DMS 273 (cell line): ENCODE measurements around the gene GOLGA8H.
"Not testable (repeated sequence)": the region's sequence is repeated elsewhere in the genome, so short reads cannot be mapped to it uniquely, and the experiment has no call there.

Experiments used
- DNase-seq: peaks from one replicate; lab custom pipeline; 2025; ENCODE audit not compliant: unreplicated experiment; lab: John Stamatoyannopoulos, UW

The GOLGA8H gene, protein sequence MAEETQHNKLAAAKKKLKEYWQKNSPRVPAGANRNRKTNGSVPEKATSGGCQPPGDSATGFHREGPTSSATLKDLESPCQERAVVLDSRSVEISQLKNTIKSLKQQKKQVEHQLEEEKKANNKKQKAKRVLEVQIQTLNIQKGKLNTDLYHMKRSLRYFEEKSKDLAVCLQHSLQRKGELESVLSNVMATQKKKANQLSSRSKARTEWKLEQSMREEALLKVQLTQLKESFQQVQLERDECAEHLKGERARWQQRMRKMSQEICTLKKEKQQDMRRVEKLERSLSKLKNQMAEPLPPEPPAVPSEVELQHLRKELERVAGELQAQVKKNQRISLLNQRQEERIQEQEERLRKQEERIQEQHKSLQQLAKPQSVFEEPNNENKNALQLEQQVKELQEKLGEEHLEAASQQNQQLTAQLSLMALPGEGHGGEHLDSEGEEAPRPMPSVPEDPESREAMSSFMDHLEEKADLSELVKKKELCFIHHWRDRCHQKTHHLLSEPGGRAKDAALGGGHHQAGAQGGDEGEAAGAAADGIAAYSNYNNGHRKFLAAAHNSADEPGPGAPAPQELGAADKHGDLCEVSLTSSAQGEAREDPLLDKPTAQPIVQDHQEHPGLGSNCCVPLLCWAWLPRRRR

DNA sequence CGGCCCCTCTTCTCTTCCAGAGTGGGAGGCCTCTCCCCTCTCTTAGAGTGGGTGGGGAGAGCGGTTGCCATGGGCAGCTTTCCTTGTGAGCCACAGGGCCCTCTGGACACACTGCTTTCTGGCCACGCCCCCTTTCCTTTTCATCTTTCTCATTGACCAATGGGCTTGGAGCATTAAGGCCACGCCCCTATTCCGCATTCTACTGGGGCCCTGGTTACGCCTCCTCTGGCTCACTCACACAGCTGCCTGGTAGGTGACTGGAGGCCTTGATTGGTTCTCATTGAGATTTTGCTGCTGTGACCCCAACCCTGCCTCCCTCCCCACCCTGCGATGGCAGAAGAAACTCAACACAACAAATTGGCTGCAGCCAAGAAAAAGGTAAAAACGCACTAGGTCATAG is at the start of gene GOLGA8H:
Gene GOLGA8H, plus strand, starts transcription at position 233 of the 400 bp plus-strand sequence. Its CDS starts 98 bp downstream, at position 331.
- DNase-seq: not testable (repeated sequence)

DNA sequence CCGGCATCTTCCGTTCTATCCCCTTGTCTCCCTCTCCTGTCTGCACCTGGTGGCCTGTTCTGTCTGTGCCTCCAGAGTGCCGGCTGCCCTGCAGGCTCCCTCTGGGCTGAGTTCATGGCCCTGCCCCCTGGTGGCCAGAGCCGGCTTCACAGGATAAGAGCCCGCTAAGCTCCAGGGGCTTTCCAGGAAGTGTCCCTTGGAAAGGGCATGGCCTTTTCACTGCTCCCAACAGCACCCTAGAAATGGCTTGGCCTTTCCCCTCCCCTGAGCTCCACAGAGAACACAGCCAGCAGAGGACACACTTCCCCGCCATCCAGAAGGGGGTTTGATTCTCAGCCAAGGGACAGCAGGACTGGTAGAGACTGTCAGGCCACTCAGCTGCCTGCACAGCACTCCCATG is 36.9 kb upstream of the GOLGA8H start:
- DNase-seq: not testable (repeated sequence)

DNA sequence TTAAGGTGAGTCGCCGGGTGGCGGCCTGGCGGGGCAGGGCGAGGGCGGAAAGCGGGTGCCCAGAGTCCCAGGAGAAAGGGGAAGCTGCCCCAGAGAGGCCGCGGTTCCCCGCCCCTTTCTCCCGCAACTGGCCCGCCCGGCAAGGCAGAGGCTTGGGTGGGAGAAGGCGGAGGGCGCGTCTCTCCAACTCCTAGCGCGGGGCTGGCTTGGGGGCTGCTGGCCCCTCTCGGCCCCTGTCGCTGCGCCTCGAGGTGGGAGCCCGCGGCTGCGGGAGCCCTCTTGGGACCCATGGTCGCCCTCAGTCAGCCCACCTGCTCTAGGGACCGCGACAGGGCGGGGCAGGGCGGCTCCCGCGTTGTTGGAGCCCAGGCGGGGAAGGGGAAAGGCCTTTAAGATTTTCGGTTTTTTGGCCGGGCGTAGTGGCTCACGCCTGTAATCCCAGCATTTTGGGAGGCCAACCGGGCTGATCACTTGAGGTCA is 30.8 kb upstream of the GOLGA8H start:
- not testable (repeated sequence) for DNase-seq

DNA sequence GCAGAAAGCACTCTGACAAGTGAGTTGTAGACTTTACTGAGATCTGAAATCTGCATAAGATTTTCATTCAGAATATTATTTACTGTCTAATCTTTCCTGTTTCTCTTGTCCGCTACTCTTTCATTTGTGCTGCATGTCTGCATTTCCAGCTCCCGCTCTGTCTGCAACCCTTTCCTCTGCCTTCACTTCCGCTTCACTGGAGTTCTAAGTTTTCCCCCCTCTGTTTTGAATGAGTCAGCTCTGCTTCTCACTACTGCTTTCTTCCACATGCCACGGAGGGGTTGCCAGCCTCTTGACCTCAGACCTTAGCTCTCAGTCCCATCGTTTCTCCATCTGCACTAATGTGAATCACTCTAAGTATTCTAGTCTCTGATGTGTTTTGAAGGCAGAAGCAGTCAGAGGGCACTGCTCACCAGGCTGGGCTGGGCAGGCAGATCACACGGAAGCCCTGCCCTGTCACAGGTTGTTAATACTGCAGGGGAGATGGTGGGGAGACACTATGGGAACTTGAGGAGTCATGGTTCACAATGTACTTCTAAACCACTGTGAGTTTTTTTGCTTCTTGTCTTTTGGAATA is 24.3 kb upstream of the GOLGA8H start:
- not testable (repeated sequence) for DNase-seq

- not testable (repeated sequence) for DNase-seq
These were observed 23.1 kb upstream of the GOLGA8H start for GRCh38 chr15:30580716-30581115.

DNA sequence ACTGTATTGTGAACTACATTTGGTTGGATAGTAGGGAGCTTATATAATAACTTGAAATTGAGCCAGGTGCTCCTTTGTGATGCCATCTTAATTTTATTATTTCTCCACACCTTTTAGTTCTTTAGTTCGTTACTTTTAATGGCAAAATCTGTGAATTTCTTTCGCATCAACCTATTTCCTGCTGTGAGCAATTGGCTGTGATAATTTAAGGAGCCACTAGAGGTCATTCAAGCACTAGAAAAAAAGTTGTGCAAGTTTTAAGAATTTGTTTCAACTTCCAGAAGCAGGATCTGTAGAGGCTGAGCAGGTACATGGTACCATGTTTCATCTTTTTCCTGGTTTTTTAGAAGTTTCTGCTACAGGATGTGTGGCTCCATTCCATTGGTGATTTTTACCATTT is 4.9 kb upstream of the GOLGA8H start:
- DNase-seq: not testable (repeated sequence)

DNA sequence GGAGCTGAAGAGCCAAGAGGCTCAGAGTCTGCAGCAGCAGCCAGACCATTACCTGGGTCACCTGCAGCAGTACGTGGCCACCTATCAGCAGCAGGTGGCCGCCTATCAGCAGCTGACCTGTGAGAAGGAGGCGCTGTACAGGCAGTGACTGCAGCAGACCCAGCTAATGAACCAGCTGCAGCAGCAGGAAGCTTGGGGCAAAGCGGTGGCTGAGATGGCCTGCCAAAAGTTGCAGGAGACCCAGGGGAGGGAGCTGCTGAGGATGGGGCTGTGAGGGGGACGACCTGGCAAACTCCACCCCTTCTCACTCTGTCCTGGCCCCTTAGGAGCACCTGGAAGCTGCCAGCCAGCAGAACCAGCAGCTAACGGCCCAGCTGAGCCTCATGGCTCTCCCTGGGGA is 8.4 kb downstream of the GOLGA8H start:
- not testable (repeated sequence) for DNase-seq

GRCh38 chr15:30621342-30621741 is 17.5 kb downstream of the GOLGA8H start:
- DNase-seq: not testable (repeated sequence)

DNA sequence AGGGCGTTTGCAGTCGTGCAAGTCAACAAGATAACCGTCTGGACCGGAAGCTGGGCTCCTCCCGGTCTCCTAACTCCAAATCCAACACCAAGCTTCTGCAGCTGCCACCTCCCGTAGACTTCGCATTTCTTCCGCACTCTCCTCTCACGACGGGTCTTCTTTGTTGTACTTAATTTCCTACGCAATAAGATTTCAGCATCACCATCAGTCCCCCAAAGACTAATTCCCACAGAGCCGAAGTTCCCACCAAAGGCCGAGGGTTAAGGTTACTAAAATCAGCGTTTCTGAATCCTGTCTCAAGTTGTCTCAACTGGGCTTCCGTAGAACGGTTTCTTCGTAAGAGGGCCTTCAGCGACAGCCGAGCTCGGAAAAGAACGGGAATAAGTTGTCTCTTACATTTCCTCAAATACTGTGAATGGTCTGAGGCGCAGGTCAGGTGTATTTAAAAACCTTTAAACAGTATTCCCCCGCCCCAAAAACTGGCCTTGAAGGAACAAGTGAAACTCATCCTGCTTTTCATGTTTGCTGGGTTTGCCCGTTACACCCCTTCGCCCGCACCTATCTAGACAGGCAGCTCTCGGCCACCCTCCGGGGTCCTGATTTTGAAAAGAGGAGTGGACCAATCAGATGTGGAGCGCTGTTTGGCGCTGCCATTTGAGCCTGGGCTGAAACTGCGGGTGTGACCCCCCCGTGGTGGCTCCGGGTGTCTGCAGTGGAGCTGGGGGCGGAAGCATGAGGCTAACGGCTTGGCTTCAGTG is 21.8 kb downstream of the GOLGA8H start, which contains the start of gene ARHGAP11B:
Gene ARHGAP11B, plus strand, starts transcription at position 693 of the 758 bp plus-strand sequence.
- DNase-seq: not testable (repeated sequence)

DNA sequence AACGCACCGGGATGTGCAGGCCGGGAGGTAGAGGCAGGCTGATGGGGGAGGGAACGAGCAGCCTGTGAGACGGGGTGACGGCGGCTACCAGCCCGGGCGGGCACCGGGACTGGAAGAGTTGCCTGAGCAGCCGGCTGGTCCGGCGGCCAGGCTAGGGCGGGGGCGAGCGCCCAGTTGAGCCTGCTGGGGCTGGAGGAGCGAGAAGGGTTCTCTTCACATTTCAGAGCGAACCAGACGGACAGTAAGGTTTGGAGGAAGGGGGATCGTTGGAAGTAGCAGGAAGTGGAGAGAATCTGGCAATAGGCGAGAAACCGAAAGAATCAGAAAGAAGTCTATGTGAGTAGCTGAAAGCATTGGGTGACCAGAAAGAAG is 22.4 kb downstream of the GOLGA8H start:
- not testable (repeated sequence) for DNase-seq

GRCh38 chr15:30626632-30627031 is 22.8 kb downstream of the GOLGA8H start:
- DNase-seq: not testable (repeated sequence)

DNA sequence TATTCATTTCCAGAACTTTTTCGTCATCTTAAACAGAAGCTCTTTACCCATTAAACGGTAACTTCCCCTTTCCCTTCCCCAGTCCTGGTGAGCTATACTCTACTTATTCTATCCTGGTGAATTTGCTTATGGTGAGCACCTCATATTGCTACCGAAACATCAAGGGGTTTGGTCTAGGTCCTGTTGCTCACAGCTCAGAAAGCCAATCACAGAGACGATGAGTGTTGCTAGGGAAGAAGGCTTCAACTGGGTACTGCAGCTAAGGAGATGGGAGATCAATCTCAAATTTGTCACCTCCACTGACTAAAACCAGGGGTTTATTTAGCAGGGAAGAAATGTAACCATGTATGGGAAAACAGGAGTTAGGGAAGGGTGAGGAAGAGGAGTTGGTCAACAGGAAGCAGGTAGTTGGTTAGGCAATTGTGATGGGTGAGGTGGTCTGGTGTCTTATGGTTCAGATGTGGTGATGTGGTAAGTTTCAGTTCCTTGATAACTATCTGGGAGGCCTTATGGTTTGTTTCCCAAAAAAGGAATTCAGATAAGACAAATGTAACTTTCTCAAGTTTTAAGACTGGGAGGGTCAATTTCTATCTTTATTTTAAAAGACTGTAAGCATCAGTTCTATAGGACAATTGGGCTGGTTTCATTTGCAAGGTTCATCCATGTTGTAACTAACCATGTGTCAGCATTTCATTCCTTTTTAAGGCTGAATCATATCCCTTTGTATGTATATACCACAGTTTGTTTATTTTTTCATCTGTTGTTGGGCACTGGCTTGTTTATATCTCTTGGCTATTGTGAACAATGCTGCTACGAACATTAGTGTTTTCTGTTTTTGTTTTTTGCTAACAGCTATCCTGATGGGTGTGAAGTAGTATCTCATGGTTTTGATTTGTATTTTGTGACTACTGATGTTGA is 46.4 kb downstream of the GOLGA8H start:
- DNase-seq: peak; percentile 1

- DNase-seq: peak; percentile 2
These were observed 57.3 kb downstream of the GOLGA8H start for GRCh38 chr15:30661154-30661553.
